ENCODE results near the gene MEGF11. TPM values are rescaled to one million over a fixed set of nuclear protein-coding genes. Genes with fewer than 3 reads are reported as not detected.

Gene MEGF11
- total RNA-seq, 1 experiment from 2014 or later, result 1.2 TPM

DNA sequence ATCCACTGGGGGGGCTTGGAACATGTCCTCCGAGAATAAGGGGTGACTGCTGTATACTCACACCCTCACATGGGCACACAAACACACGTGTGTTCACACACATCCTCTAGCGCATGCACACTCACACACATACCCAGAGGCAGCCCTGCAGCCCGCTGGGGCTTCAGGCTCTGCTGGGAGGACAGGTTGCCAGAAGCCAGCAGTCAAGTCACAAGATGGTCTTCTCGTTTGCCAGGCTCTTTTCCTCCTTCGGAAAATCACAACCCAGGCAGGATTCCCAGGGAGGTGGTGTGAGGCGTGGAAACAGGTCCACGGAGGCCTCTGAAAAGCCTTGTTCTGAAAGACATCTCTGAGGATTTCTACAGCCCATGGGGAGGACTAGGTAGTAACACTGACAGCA lies 26.8 kb downstream of the MEGF11 start:
- Histone ChIP-seq H2AFZ (ENCODE audit: low read length) (no peak overlapping the region), H3K23ac (ENCODE audit: insufficient read length, low read depth, low read length) (no peak overlapping the region), H2BK5ac (ENCODE audit: insufficient read length, low read length) (no peak overlapping the region), H3K27me3 (ENCODE audit: insufficient read depth, low read length) (no peaks in the 10 kb centered on the region), H4K20me1 (ENCODE audit: control insufficient read depth, insufficient read depth, insufficient read length) (no peaks in the 10 kb centered on the region), H3K9me3 (ENCODE audit: control insufficient read depth, low read depth, low read length) (no peaks in the 10 kb centered on the region), H2AK5ac (ENCODE audit: insufficient read length, low read length) (no peak overlapping the region), H3K79me2 (ENCODE audit: insufficient read depth, low read length) (no peaks in the 10 kb centered on the region), H2BK12ac (ENCODE audit: insufficient read length, low read depth, low read length) (no peak overlapping the region), H2BK120ac (ENCODE audit: low read depth, low read length, poor library complexity, severe bottlenecking) (no peak overlapping the region), H3K56ac (ENCODE audit: insufficient read length, low read depth, low read length) (no peak overlapping the region), H4K8ac (replicated peaks; ENCODE audit: insufficient read length, low read depth, low read length) (no peak overlapping the region), H3T11ph (ENCODE audit: low read length) (no peak overlapping the region), H3K4me1 (ENCODE audit: insufficient read depth, low read length) (no peaks in the 10 kb centered on the region), H3K27ac (ENCODE audit: insufficient read length, low read depth, low read length) (no peak overlapping the region), H4K91ac (ENCODE audit: insufficient read length, low read depth, low read length) (no peak overlapping the region), H3K14ac (ENCODE audit: insufficient read depth, low read length) (no peak overlapping the region), H4K5ac (ENCODE audit: insufficient read length, low read depth, low read length) (no peak overlapping the region), H2BK15ac (ENCODE audit: low read depth, low read length) (no peak overlapping the region), H3K4ac (ENCODE audit: low read depth, low read length) (no peak overlapping the region), H3K9ac (ENCODE audit: extremely low read depth, insufficient read length, low read length) (no peak overlapping the region), H3K79me1 (ENCODE audit: insufficient read depth, low read depth, low read length, poor library complexity, severe bottlenecking) (no peaks in the 10 kb centered on the region), H3K18ac (ENCODE audit: insufficient read length, low read depth, low read length) (no peak overlapping the region), H3K4me2 (ENCODE audit: insufficient read depth, insufficient read length, low read length) (no peak overlapping the region), H3K23me2 (ENCODE audit: insufficient read length, low read depth, low read length, poor library complexity, severe bottlenecking) (no peaks in the 10 kb centered on the region), H2BK20ac (ENCODE audit: low read depth, low read length, poor library complexity, severe bottlenecking) (no peak overlapping the region)
- no peak overlapping the region for H3K4me3 Mint-ChIP-seq
- DNase-seq, result no peak
- WGBS (ENCODE audit: extremely low coverage, insufficient read length, low lambda C conversion rate), result no CpG with 5 or more reads among the region's 8 CpGs
- H3K27me3 Mint-ChIP-seq (ENCODE audit: low read depth), result peaks cover 7% of the 10 kb centered on the region
- peaks cover 2 to 9% (median 2%) of the 10 kb centered on the region in 3 experiments; a peak in 6 of 7 replicates for H3K36me3 Mint-ChIP-seq (ENCODE audit: insufficient read depth in 1 of 3, low read depth in 3 of 3)
- H3K4me1 Mint-ChIP-seq, result peaks cover 0 to 21% of the 10 kb centered on the region in 2 experiments
- H3K27ac Mint-ChIP-seq, result 0 out of 7 replicates have a peak overlapping the region, but pooled peaks of 1 of the 3 experiments have one; percentile 27
- H3K9me3 Mint-ChIP-seq, result peaks cover 2 to 3% of the 10 kb centered on the region in 2 experiments; a peak in 3 of 5 replicates
- TF ChIP-seq, protein P1, sequence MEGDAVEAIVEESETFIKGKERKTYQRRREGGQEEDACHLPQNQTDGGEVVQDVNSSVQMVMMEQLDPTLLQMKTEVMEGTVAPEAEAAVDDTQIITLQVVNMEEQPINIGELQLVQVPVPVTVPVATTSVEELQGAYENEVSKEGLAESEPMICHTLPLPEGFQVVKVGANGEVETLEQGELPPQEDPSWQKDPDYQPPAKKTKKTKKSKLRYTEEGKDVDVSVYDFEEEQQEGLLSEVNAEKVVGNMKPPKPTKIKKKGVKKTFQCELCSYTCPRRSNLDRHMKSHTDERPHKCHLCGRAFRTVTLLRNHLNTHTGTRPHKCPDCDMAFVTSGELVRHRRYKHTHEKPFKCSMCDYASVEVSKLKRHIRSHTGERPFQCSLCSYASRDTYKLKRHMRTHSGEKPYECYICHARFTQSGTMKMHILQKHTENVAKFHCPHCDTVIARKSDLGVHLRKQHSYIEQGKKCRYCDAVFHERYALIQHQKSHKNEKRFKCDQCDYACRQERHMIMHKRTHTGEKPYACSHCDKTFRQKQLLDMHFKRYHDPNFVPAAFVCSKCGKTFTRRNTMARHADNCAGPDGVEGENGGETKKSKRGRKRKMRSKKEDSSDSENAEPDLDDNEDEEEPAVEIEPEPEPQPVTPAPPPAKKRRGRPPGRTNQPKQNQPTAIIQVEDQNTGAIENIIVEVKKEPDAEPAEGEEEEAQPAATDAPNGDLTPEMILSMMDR (conservative IDR thresholded peaks at IDR 0.05), result no peak
